ENCODE measurements around the gene DHX36. TPM values are rescaled to one million over a fixed set of nuclear protein-coding genes. Genes with fewer than 3 reads are reported as not detected.

The DHX36 gene
- total RNA-seq, 2 experiments from 2014 or later = 128 TPM

GRCh38 chr3:154316974-154317767 is 7.1 kb downstream of the DHX36 start:
- intact Hi-C loops (cut with DNase I, micrococcal nuclease) = no loop called here
- H3K9me3 ChIP-seq (ENCODE audit: control insufficient read depth in 1 of 2, insufficient read depth in 1 of 2, low read length in 2 of 2) = no peaks in the 10 kb centered on the region
- H3K36me3 ChIP-seq (ENCODE audit: insufficient read depth, low read length) = peaks cover 29% of the 10 kb centered on the region
- ATAC-seq (ENCODE audit: poor library complexity) (no peak), DNase-seq (no peak)
- peaks cover 71% of the 10 kb centered on the region for H3K36me3 Mint-ChIP-seq (ENCODE audit: low read depth)
- POLR2A ChIA-PET = no interaction called here
- no peaks in the 10 kb centered on the region for H3K27me3 Mint-ChIP-seq
- no peak for TF ChIP-seq CTCF (IDR thresholded peaks at IDR 0.05)
- peaks cover 17% of the 10 kb centered on the region for H3K4me1 Mint-ChIP-seq (ENCODE audit: low read depth)
- H3K4me1 ChIP-seq (ENCODE audit: insufficient read depth, low read length) = peaks cover 27% of the 10 kb centered on the region
- no peak overlapping the region for H3K4me3 ChIP-seq (ENCODE audit: low read length)
- H3K27me3 ChIP-seq (ENCODE audit: control insufficient read depth in 1 of 2, insufficient read depth in 2 of 2, low read length in 2 of 2) = no peaks in the 10 kb centered on the region
- no peak overlapping the region for H3K27ac Mint-ChIP-seq
- CTCF ChIA-PET = interaction anchor here (0.6 kb wide), 1 partner anchor 1727 kb away, joined by 3 read pairs; no protein-coding TSS in a partner anchor
- H3K27ac ChIP-seq (ENCODE audit: low read depth in 1 of 2, low read length in 2 of 2) = no peak overlapping the region
- H3K9me3 Mint-ChIP-seq = no peaks in the 10 kb centered on the region
- peak overlapping the region; percentile 23 for H3K4me3 Mint-ChIP-seq

GRCh38 chr3:154314152-154314551 is 10.1 kb downstream of the DHX36 start:
- Mint-ChIP-seq H3K27ac (no peak overlapping the region), H3K36me3 (ENCODE audit: low read depth) (peaks cover 83% of the 10 kb centered on the region), H3K27me3 (no peaks in the 10 kb centered on the region), H3K9me3 (no peaks in the 10 kb centered on the region), H3K4me1 (ENCODE audit: low read depth) (peaks cover 17% of the 10 kb centered on the region), H3K4me3 (no peak overlapping the region)
- Histone ChIP-seq H3K36me3 (ENCODE audit: insufficient read depth, low read length) (peaks cover 42% of the 10 kb centered on the region), H3K4me1 (ENCODE audit: insufficient read depth, low read length) (peaks cover 3% of the 10 kb centered on the region), H3K4me3 (ENCODE audit: low read length) (no peak overlapping the region), H3K9me3 (ENCODE audit: control insufficient read depth in 1 of 2, insufficient read depth in 1 of 2, low read length in 2 of 2) (no peaks in the 10 kb centered on the region), H3K27me3 (ENCODE audit: control insufficient read depth in 1 of 2, insufficient read depth in 2 of 2, low read length in 2 of 2) (no peaks in the 10 kb centered on the region), H3K27ac (ENCODE audit: low read depth in 1 of 2, low read length in 2 of 2) (no peak overlapping the region)
- intact Hi-C loops (cut with DNase I, micrococcal nuclease) = loop anchor here in 1 of 2 experiments (5.0 kb wide), 1 partner anchor 42 kb away; no protein-coding TSS in a partner anchor
- no peak for TF ChIP-seq CTCF (IDR thresholded peaks at IDR 0.05)
- ATAC-seq (ENCODE audit: poor library complexity) (no peak), DNase-seq (no peak)
- ChIA-PET CTCF (no interaction called here), POLR2A (interaction anchor here (2.0 kb wide), 1 partner anchor 10 kb away, joined by 6 read pairs; the partner anchor contains the start of gene DHX36)

- ATAC-seq (ENCODE audit: poor library complexity) = no peak
- Histone ChIP-seq H3K4me3 (ENCODE audit: low read length) (no peak overlapping the region), H3K27ac (ENCODE audit: low read depth in 1 of 2, low read length in 2 of 2) (no peak overlapping the region), H3K4me1 (ENCODE audit: insufficient read depth, low read length) (no peaks in the 10 kb centered on the region), H3K27me3 (ENCODE audit: control insufficient read depth in 1 of 2, insufficient read depth in 2 of 2, low read length in 2 of 2) (no peaks in the 10 kb centered on the region), H3K9me3 (ENCODE audit: control insufficient read depth in 1 of 2, insufficient read depth in 1 of 2, low read length in 2 of 2) (no peaks in the 10 kb centered on the region), H3K36me3 (ENCODE audit: insufficient read depth, low read length) (peaks cover 65% of the 10 kb centered on the region)
- no peaks in the 10 kb centered on the region for H3K9me3 Mint-ChIP-seq
- H3K4me1 Mint-ChIP-seq (ENCODE audit: low read depth) = peaks cover 29% of the 10 kb centered on the region
- H3K27ac Mint-ChIP-seq = no peak overlapping the region
- DNase-seq = no peak
- peaks cover 90% of the 10 kb centered on the region for H3K36me3 Mint-ChIP-seq (ENCODE audit: low read depth)
- H3K4me3 Mint-ChIP-seq = no peak overlapping the region
- CTCF ChIA-PET = no interaction called here
- H3K27me3 Mint-ChIP-seq = no peaks in the 10 kb centered on the region
- POLR2A ChIA-PET = no interaction called here
- TF ChIP-seq CTCF (IDR thresholded peaks at IDR 0.05) = no peak
- intact Hi-C loops (cut with DNase I, micrococcal nuclease) = loop anchor here in 1 of 2 experiments (5.0 kb wide), 1 partner anchor 39 kb away; no protein-coding TSS in a partner anchor
These were observed 13.4 kb downstream of the DHX36 start for GRCh38 chr3:154310840-154311239.
